ENCODE measurements around the gene RAB37.

Gene RAB37, protein sequence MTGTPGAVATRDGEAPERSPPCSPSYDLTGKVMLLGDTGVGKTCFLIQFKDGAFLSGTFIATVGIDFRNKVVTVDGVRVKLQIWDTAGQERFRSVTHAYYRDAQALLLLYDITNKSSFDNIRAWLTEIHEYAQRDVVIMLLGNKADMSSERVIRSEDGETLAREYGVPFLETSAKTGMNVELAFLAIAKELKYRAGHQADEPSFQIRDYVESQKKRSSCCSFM

DNA sequence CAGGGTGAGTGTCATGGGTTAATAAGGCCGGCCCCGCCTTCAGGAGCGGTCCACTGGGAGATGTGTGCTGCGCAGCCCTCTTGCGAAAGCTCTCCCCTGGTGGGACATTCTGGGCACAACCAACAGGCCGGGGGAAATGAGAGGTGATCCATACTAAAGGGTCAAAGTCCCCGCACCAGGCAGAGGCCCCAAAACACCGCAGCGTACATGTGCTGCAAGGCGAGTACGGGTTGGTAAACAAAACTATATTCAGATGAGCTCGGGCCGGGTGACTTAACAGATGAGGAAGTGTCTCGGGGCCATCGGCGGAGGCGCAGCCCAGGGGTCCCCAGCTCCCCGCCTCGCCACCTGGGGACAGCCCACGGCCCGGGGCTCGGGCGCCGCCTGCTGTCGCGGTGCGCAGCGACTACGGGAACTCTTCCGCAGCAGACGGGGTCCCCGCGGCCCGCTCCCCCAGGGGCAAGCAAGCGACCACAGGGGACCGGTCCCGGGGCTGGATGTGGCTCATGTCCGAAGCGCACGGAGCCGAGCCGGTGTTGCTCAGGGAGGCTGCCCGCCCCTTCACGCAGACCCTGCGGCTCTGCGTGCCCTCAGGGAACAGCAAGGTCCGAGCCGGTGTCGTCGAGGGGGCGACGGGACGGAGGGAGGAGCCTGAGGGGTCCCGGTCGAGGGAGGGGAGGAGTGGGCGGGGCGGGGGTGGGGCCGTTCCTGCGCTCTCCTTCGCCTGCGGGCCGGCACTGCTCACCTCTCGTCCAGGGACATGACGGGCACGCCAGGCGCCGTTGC, at the start of gene RAB37:
Gene RAB37, plus strand, starts transcription at position 744 of the 786 bp plus-strand sequence. Its CDS starts 17 bp downstream, at position 761.
- DNase-seq, result peak; percentile 73

DNA sequence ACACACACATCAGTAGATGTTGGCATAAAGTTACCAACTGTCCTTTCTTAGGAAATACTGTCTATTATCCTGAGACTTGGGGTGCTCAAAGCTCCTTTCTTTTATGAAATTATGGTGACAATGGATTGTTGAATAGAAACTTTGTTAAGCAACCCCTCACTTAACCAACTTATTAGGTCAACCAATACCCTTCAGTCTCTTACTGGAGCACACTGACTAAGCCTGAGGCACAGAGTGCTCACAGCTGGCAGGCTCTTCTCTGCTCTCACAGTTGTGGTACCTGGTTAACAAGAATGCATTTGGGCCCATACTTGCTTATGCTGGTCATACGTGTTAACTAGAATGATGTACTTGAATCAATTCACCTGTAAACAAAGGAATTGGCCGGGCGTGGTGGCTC, 49.2 kb upstream of the RAB37 start:
- DNase-seq, result no peak

GRCh38 chr17:74690409-74690825, 46.6 kb upstream of the RAB37 start:
- DNase-seq, result peak; percentile 60

- no peak for DNase-seq
These were observed 45.9 kb upstream of the RAB37 start for GRCh38 chr17:74691151-74691550.

DNA sequence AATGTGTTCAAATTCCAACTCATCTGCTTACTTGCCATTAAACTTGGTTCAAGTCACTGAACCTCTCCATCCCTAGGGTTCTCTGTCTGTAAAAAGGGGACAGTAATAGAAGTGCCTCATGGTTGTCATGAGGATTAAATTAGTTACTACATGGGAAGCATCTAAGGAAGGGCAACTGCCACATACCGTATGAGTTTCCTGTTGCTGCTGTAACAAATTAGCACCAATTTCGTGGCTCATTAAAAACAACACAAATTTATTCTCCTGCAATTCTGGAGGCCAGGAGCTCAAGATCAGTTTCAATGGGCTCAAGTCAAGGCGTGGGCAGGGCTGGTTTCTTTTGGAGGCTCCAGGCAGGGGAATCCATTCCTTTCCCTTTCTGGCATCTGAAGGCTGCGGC, 43.0 kb upstream of the RAB37 start:
- DNase-seq, result no peak

DNA sequence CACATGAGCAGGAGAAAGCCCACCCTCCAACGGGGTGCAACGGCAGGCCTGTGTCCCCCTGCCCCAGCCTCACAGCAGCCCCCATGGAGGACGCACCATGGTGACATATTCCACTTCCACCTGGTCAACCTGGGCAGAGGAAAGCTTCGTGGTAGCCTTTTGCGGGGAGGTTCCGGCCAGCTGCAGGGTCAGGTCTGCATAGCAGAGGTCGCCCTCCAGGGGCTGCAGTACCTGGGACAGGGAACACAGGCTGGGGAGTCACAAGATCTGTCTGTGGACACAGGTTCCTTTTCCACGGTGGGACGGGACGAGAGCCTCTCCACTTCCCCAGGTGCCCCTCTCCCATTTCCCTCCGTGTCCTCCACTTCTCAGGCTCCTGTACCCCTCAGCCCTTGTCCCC, 41.4 kb upstream of the RAB37 start:
- no peak for DNase-seq

DNA sequence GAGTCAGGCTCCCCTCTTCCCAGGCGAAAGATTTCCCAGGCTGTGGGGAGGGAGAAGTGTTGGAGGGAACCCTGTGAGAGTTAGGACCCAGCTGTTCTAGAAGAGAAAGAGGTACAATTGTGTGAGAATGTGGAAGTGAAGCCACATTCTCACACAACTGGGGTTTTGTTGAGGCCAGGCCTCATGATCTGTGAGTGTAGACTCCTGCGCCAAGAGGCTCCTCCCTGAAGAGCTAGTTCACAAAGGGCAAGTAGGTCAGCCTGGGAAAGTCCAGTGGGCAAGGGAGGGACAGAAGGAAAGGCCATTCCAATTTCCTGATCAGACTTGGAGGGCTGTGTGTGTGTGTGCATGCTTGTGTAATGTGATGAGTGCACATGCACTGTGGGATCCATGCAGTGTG, 39.5 kb upstream of the RAB37 start:
- no peak for DNase-seq

DNA sequence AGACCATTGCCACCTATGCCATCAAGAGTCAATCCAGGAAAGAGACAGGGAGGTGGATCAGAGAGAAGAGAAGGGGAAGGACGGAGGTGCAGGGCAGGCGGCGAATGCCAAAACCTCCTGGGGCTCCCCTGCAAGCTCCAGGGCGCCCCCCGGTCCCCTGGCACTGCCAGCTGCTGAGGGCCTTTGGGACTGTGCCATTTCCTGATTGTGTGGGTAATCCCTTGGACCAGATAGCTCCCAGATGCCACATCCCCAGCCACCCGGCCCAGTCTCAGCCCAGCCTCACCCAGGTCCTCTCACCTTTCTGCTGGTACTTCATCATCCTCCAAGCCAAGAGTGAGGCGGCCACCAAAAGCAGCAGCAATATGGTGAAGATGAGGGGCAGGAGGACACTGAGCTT, 39.0 kb upstream of the RAB37 start:
- DNase-seq, result no peak

DNA sequence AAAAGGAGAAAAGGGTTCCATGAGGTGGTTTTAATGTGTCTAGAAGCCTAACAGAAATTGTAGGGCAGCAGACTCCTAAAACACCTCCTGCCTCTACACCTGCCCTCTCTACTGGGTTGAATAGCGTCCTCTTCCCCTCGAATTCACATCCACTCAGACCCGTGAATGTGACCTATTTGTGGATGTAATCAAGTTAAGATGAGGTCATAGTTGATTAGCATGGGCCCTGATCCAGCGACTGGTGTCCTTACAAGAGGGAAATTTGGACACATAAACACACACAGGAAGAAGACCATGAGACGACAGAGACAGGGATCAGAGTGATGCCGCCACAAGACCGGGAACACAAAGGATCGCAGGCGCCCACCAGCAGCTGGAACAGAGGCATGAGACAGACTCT, 37.8 kb upstream of the RAB37 start:
- DNase-seq, result no peak

GRCh38 chr17:74702116-74702871, 34.8 kb upstream of the RAB37 start:
- DNase-seq, result no peak

DNA sequence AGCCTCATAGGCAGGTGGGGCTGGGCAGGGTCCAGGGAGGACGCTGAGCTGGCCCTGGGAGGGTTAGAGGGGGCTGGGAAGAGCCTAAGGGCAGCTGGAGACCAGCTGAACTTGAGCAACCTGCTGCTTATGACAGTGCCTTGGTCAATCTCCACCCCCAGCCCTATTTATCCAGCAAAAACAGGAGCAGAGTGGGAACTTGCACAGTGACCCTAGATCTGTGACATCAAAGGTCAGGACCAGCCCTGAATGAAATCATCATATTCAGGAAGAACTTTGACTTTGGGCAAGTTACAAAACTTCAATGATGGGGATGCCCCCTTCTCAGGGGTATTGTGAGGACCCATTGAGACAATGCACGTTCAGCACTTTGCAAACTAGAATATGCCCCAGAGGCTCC, 33.7 kb upstream of the RAB37 start:
- no peak for DNase-seq

DNA sequence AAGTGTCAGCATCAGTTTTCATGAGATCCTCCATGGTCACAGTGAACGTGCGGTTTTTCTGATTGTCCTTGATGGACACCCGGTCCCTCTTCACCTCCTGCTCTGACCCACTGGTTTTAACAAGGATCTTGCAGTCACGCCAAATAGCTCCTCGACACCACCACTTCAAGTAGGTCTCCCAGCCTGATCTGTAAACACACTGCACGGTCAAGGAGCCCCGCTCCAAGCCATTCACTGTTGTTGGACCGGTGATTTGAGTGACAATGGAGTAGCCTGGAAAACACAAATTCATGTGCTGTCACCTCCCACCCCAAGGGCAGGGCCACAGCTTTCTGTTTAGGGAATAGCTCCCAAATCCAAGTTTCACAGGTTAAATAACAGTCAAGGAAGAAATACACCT, 32.5 kb upstream of the RAB37 start:
- no peak for DNase-seq

DNA sequence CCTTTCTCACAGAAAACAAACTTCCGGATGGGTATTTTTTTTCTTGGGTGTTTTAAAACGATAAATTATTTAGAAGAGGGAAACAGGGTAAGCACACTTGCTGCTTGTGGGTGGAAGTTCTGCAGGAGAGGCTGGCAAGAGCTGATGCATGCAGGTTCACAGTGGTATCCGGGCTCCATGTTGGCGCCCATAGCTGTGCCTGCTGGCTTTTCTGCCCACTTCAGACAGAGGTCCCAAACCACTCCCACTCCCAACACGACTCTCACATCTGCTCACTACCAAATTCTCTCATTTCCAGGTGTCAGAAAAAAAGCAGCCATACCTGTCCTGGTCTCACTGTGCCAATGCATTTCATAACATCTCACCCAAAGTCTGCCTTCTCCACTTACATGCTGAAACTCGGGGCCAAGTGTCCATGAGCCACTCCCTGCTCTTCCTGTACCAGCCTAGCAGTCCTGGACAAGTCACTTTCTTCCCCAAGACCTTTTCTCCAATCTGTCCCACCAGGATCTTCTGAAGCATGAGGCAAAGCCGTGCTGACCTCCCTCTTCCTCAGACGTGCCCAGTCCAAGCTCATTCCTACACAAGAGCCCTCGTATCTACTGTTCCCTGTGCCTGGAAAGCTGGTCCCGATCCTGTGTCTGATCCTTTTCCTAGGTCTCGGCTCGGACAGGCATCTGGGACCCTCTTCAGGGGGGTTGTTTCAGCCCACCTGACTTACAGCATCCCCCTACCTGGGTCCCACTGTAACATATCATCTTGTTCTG, 25.8 kb upstream of the RAB37 start:
- DNase-seq, result no peak

- no peak for DNase-seq
These were observed 24.8 kb upstream of the RAB37 start for GRCh38 chr17:74712301-74712700.

- peak; percentile 55 for DNase-seq
These were observed 24.3 kb upstream of the RAB37 start, which contains the start of gene CD300LF for GRCh38 chr17:74712756-74713155. Gene CD300LF (minus strand): TSS chr17:74712923. CDS start chr17:74712866, 57 bp downstream.

DNA sequence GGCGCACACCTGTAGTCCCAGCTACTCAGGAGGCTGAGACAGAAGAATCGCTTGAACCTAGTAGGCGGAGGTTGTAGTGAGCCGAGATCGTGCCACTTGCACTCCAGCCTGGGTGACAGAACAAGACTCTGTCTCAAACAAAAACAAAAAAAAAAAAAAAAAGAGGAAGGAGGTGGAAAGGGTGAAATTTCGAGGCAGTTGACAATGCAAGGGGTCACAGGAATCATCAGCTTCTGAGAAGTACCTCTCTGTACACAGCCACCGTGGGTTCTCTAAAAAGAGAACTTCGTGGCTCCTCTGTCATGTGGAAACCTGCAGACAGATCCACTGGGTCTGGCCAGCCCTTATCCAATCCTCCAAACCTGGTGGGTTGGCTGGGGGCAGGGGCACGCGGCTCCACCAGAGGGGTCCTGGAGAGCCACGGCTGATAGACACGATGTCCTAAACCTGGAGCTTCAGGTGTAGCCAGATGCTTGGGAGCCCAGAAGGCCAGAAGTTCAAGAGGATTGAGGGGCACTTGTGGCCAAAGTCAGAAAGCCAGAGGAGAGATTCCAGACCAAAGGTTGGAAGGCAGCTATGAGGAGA, 23.8 kb upstream of the RAB37 start:
- no peak for DNase-seq

GRCh38 chr17:74715144-74715543, 21.9 kb upstream of the RAB37 start:
- no peak for DNase-seq

GRCh38 chr17:74720506-74720905, 16.6 kb upstream of the RAB37 start:
- no peak for DNase-seq

DNA sequence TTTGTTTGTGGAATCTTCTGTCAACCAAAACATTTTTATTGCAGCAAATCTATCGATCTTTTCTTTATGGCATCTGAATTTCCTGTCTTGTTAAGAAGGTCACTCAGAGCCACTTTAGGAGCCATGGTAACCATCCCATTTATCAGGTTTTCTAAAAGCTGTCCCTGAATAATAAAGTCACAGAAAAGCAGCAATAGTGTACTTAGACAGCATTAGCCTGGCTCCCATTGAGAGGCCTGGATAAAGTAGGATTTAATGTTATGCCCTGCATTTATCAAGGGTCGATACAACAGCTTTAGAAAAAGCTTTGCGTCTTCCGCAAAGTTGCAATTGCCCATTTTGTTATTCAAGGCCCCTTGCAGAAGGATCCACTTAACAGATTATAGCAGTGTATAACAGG, 14.3 kb upstream of the RAB37 start:
- DNase-seq, result no peak

DNA sequence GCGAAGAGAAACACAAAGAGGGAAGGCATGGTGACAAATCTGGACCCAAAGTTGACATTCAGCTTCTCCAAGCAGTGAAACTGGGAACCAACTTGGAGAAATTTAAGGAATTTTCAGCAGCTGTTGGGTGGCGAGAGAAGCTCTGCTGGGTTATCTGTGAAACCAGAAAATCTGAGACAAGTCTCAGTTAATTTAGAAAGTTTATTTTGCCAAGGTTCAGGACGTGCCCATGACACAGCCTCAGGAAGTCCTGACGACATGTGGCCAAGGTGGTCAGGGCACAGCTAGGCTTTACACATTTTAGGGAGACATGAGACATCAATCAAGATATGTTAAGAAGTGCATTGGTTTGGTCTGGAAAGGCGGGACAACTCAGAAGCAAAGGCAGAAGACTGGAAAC, 13.2 kb upstream of the RAB37 start:
- no peak for DNase-seq

DNA sequence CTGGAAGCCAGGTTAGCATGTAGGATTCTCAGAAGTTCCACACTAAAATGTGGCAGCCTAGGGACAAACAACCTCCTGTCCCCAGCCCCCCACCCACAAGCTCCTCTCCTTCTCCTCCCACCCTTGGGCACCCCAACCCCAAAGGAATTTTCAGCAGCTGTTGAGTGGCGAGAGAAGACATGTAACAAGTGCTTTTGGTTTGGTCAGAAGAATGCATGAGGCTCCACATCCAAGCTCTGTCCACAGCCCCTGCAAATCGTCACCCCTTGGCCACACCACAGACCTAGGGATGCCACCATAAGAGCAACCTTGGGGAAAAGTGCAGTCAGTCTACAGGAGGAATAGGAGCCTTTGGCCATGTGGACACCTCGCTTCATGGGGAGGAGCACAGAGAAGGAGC, 11.9 kb upstream of the RAB37 start:
- no peak for DNase-seq

DNA sequence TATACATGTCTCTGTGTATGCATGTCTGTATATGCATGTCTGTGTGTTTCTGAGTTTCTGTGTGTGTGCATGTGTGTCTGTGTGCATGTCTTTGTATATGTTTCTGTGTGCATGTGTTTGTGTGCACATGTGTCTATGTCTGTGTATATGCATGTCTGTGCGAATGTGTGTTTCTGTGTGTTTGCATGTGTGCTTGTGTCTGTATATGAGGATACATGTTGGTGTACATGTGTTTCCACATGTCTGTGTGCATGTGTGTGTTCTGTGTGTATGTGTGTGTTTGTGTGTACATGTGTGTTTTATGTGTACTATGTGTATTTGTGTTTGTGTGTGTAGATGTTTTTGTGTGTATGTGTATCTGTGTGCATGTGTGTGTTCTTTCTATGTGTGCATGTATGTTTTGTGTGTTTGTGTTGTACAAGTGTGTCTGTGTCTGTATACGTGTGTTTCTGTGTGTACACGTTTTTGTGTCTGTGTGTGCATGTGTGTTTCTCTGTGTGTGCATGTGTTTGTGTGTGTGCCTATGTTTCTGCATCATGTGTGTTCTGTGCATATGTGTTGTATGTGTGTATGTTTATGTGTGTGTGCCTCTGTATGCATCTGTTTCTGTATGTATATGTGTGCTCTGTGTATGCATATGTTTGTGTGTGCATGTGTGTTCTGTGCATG, 8.9 kb upstream of the RAB37 start:
- no peak for DNase-seq
